Medulla oblongata (tissue), 1 donor: ENCODE measurements around the gene TDRD9.
"Not testable (repeated sequence)": the region's sequence is repeated elsewhere in the genome, so short reads cannot be mapped to it uniquely, and the experiment has no call there.

ENCODE experiments used
- DNase-seq: peaks from one replicate; pipeline ENCODE4 v3.0.0-alpha.2; 2015; ENCODE audit errors: extremely low spot score

TDRD9 gene

GRCh38 chr14:103920981-103921854 lies 7.0 kb upstream of the TDRD9 start:
- peak; percentile 93 for DNase-seq

GRCh38 chr14:103921855-103922200 lies 6.4 kb upstream of the TDRD9 start:
- DNase-seq, result not testable (repeated sequence)

GRCh38 chr14:103923863-103924262 lies 4.4 kb upstream of the TDRD9 start:
- no peak for DNase-seq

GRCh38 chr14:103925316-103925715 lies 2.9 kb upstream of the TDRD9 start:
- DNase-seq, result no peak

GRCh38 chr14:103927566-103927965 lies 690 bp upstream of the TDRD9 start:
- no peak for DNase-seq

GRCh38 chr14:103930051-103930604 lies 1.9 kb downstream of the TDRD9 start:
- no peak for DNase-seq

GRCh38 chr14:103931422-103931821 lies 3.2 kb downstream of the TDRD9 start:
- DNase-seq, result no peak

- DNase-seq, result no peak
These were observed 4.7 kb downstream of the TDRD9 start for GRCh38 chr14:103932791-103933490.

GRCh38 chr14:103935102-103935501 lies 6.8 kb downstream of the TDRD9 start:
- no peak for DNase-seq

- DNase-seq, result no peak
These were observed 13.2 kb downstream of the TDRD9 start for GRCh38 chr14:103941462-103941861.

- no peak for DNase-seq
These were observed 13.9 kb downstream of the TDRD9 start, which contains the start of gene RD3L for GRCh38 chr14:103941973-103942736. Gene RD3L, minus strand, starts transcription at chr14:103942529. Its CDS starts 834 bp downstream, at chr14:103941695.

- no peak for DNase-seq
These were observed 15.4 kb downstream of the TDRD9 start for GRCh38 chr14:103943673-103944072.

GRCh38 chr14:103946975-103947374 lies 18.7 kb downstream of the TDRD9 start:
- DNase-seq, result no peak

- DNase-seq, result no peak
These were observed 20.2 kb downstream of the TDRD9 start for GRCh38 chr14:103948442-103948841.

- no peak for DNase-seq
These were observed 21.0 kb downstream of the TDRD9 start for GRCh38 chr14:103949131-103949790.

- no peak for DNase-seq
These were observed 32.3 kb downstream of the TDRD9 start for GRCh38 chr14:103960457-103961055.

- no peak for DNase-seq
These were observed 33.8 kb downstream of the TDRD9 start for GRCh38 chr14:103961928-103962578.

- DNase-seq, result no peak
These were observed 38.4 kb downstream of the TDRD9 start for GRCh38 chr14:103966631-103967030.

GRCh38 chr14:103969961-103970360 lies 41.7 kb downstream of the TDRD9 start:
- no peak for DNase-seq

- no peak for DNase-seq
These were observed 45.1 kb downstream of the TDRD9 start for GRCh38 chr14:103973354-103973753.
